Upper lobe of left lung (tissue), 4 donors: Measurements from ENCODE around the gene KLC1.

Experiments
- CTCF ChIP-seq, 6 experiments: fragments of 450-650 bp in 4 of 6; fragments of 200-600 bp in 2 of 6; sonication (generic) in 2 of 6; IDR thresholded peaks; one replicate each; pipeline ENCODE4 v1.5.1; 2016 to 2019; ENCODE audit warnings: antibody characterized with exemption in 6 of 6
- POLR2A ChIP-seq, 4 donors: fragments of 450-650 bp; IDR thresholded peaks; one replicate each; pipeline ENCODE4 v1.5.1; 2016 to 2017; ENCODE audit warnings: antibody characterized with exemption in 4 of 4, mild to moderate bottlenecking in 2 of 4
- POLR2AphosphoS5 ChIP-seq, 2 donors: sonication (generic); formaldehyde crosslinking; IDR thresholded peaks; one replicate each; pipeline ENCODE4 v1.5.1; 2017; ENCODE audit warnings: antibody characterized with exemption in 2 of 2

DNA sequence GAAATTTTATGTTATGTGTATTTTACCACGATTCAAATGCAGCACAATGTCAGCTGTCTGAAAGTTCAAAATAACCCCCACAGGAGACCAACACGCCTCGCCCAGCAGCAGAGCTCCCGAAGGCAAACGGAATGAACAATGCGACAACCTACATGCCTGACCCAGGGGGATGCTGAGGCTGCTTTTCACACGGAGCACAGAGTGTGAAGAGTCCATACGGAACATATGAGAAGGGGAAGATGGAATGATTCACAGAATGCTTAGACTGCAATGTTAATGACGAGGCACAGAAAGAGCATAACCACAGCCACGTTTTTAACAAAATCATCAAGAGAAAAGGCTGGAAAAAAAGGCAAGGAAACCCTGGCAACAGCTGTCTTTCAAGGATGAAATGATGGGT lies 109.2 kb downstream of the KLC1 start:
- TF ChIP-seq CTCF (IDR thresholded peaks at IDR 0.05) (no peak), POLR2AphosphoS5 (IDR thresholded peaks at IDR 0.05) (no peak), POLR2A (IDR thresholded peaks at IDR 0.05) (no peak)
